T-cell (primary cell): ENCODE results near the gene SON. TPM values are rescaled to one million over a fixed set of nuclear protein-coding genes. Genes with fewer than 3 reads are reported as not detected.

Experiments used
- ATAC-seq, 4 experiments: fragments of 200-7000 bp in 3 of 4; fragments of 150-1000 bp in 1 of 4; cut with Tn5 transposase; replicated peaks in 1 of 4; 1 replicate in 3 of 4; 2 replicates in 1 of 4; pipeline ENCODE4 v1.10.0; 2021; ENCODE audit warnings: moderate library complexity in 3 of 4, mild to moderate bottlenecking in 2 of 4, moderate number of reproducible peaks in 1 of 4
- CTCF ChIA-PET, 2 donors: fragments of 300-600 bp; sonication (Branson Sonifier 250); formaldehyde crosslinking; loops; one replicate each; lab custom pipeline; 2022; ENCODE audit warnings: antibody characterized with exemption in 2 of 2; lab: Charles Lee
- POLR2A ChIA-PET, 2 donors: fragments of 300-600 bp; sonication (Branson Sonifier 250); formaldehyde crosslinking; loops; one replicate each; lab custom pipeline; 2022; ENCODE audit warnings: antibody characterized with exemption in 2 of 2; lab: Charles Lee
- DNase-seq, 35 experiments: peaks; one replicate each; pipeline versions ENCODE4 v3.0.0 to v3.0.0-alpha.2; 2013 to 2023
- H3K27ac ChIP-seq: one replicate; pipeline ENCODE4 v1.5.1; 2013; ENCODE audit warnings: low read length
- H3K27me3 ChIP-seq, 2 experiments: replicated peaks in 1 of 2; 1 replicate in 1 of 2; 2 replicates in 1 of 2; pipeline versions ENCODE4 v1.6.1 to v1.7.0; 2013; ENCODE audit warnings: low read length in 1 of 2, mixed read lengths in 1 of 2; ENCODE audit not compliant: control insufficient read depth in 2 of 2, insufficient read depth in 2 of 2; ENCODE audit errors: extremely low read depth in 1 of 2
- H3K36me3 ChIP-seq, 2 donors: 1 replicate in 1 of 2; 2 replicates in 1 of 2; pipeline versions ENCODE4 v1.6.1 to v1.7.0; 2013; ENCODE audit warnings: low read length in 1 of 2; ENCODE audit not compliant: control insufficient read depth in 2 of 2, insufficient read depth in 1 of 2; ENCODE audit errors: extremely low read depth in 1 of 2
- H3K4me1 ChIP-seq, 2 experiments: 1 replicate in 1 of 2; 2 replicates in 1 of 2; pipeline versions ENCODE4 v1.6.1 to v1.7.0; 2013; ENCODE audit warnings: low read length in 2 of 2, mixed read lengths in 1 of 2; ENCODE audit not compliant: insufficient read depth in 2 of 2, control insufficient read depth in 1 of 2; ENCODE audit errors: extremely low read depth in 1 of 2
- H3K4me3 ChIP-seq, 2 donors: 1 replicate in 1 of 2; 2 replicates in 1 of 2; pipeline versions ENCODE4 v1.5.1 to v1.7.0; 2013; ENCODE audit warnings: mild to moderate bottlenecking in 2 of 2, low read length in 1 of 2, moderate library complexity in 1 of 2; ENCODE audit not compliant: control insufficient read depth in 1 of 2; ENCODE audit errors: extremely low read depth in 1 of 2
- H3K9me3 ChIP-seq: 2 replicates; pipeline ENCODE4 v1.7.0; 2013
- H3K27ac Mint-ChIP-seq, 2 donors: one replicate each; pipeline ENCODE4 v1.8.0; 2020 to 2021; ENCODE audit warnings: mild to moderate bottlenecking in 2 of 2, mixed read lengths in 2 of 2
- H3K27me3 Mint-ChIP-seq, 2 donors: one replicate each; pipeline ENCODE4 v1.8.0; 2021 to 2022; ENCODE audit warnings: mixed read lengths in 2 of 2
- H3K36me3 Mint-ChIP-seq: one replicate; pipeline ENCODE4 v1.8.0; 2021; ENCODE audit warnings: mixed read lengths
- H3K4me1 Mint-ChIP-seq, 3 donors: one replicate each; pipeline ENCODE4 v1.8.0; 2020 to 2022; ENCODE audit warnings: mixed read lengths in 3 of 3, mild to moderate bottlenecking in 1 of 3
- H3K4me3 Mint-ChIP-seq, 3 donors: one replicate each; pipeline ENCODE4 v1.8.0; 2020 to 2022; ENCODE audit warnings: mild to moderate bottlenecking in 3 of 3, mixed read lengths in 3 of 3, moderate library complexity in 3 of 3
- H3K9me3 Mint-ChIP-seq, 3 donors: one replicate each; pipeline ENCODE4 v1.8.0; 2020 to 2022; ENCODE audit warnings: mixed read lengths in 3 of 3
- WGBS: methylation state at CpG from one replicate; pipeline ENCODE4 v1.1.5; 2013; ENCODE audit warnings: missing lambda C conversion rate; ENCODE audit not compliant: insufficient coverage; 5-methylcytosine and 5-hydroxymethylcytosine counted together
- total RNA-seq, 35 experiments: library from RNA in 6 of 35; stranded (reverse) in 6 of 35; fragments of 120-200 nt in 1 of 35; gene quantifications; one replicate each; pipeline versions ENCODE4 v1.2.1 to v1.2.4 and lab custom pipeline; 2013 to 2026

The SON gene
- total RNA-seq, 5 donors from 2014 or later (not counting 1 experiment from before 2014, with no cell fraction given) = 360 to 418 (median 374) TPM

- Histone ChIP-seq H3K36me3 (peaks cover 13 to 66% of the 10 kb centered on the region in 2 donors), H3K27ac (no peak overlapping the region), H3K27me3 (no peaks in the 10 kb centered on the region), H3K9me3 (no peaks in the 10 kb centered on the region), H3K4me1 (no peaks in the 10 kb centered on the region), H3K4me3 (no peak overlapping the region)
- 98% methylated on average over 6 of the region's 8 CpGs for WGBS
- ChIA-PET CTCF (no interaction called here), POLR2A (no interaction called here)
- H3K4me3 Mint-ChIP-seq = no peak overlapping the region
- DNase-seq (no peak), ATAC-seq (no peak)
- H3K4me1 Mint-ChIP-seq = no peaks in the 10 kb centered on the region
- H3K36me3 Mint-ChIP-seq = peaks cover 56% of the 10 kb centered on the region
- peaks cover 0 to 7% (median 0%) of the 10 kb centered on the region in 3 donors for H3K9me3 Mint-ChIP-seq
- H3K27me3 Mint-ChIP-seq = no peaks in the 10 kb centered on the region
- H3K27ac Mint-ChIP-seq = no peak overlapping the region
These were observed 32.0 kb upstream of the SON start for GRCh38 chr21:33510826-33511225.

DNA sequence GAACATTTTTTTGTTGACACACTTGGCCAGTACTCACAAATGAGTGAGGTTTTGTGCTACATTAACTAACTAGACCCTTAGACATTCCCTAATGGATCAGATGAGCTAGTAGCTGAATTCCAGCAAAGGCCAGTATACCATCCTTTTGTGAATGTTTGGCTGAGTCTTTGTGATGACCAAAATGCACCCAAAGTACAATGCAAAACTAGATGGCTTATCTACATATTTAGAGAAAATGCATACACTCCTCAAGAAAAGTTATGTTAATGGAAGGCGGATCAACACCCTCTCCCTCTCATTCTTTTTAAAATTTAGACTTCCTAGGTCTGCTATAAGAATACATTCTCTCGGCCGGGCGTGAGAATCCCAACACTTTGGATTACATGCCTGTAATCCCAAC, 31.2 kb upstream of the SON start:
- no peak for DNase-seq
- Mint-ChIP-seq H3K36me3 (peaks cover 56% of the 10 kb centered on the region), H3K4me3 (no peak overlapping the region), H3K4me1 (no peaks in the 10 kb centered on the region), H3K27ac (no peak overlapping the region), H3K9me3 (peaks cover 0 to 7% (median 0%) of the 10 kb centered on the region in 3 donors), H3K27me3 (no peaks in the 10 kb centered on the region)
- no peaks in the 10 kb centered on the region for H3K4me1 ChIP-seq
- H3K9me3 ChIP-seq = no peaks in the 10 kb centered on the region
- 100% methylated on average over 1 of the region's 4 CpGs for WGBS
- no peaks in the 10 kb centered on the region for H3K27me3 ChIP-seq
- peaks cover 13 to 66% of the 10 kb centered on the region in 2 donors for H3K36me3 ChIP-seq
- ATAC-seq = no peak
- H3K27ac ChIP-seq = no peak overlapping the region
- POLR2A ChIA-PET = interaction anchor here (0.5 to 0.7 kb wide), 2 partner anchors 183 to 200 kb away, joined by 4 to 6 read pairs; no protein-coding TSS in a partner anchor
- CTCF ChIA-PET = no interaction called here
- H3K4me3 ChIP-seq = no peak overlapping the region

GRCh38 chr21:33512481-33512880, 30.4 kb upstream of the SON start:
- H3K9me3 Mint-ChIP-seq = no peaks in the 10 kb centered on the region
- ATAC-seq = no peak
- H3K4me1 ChIP-seq = no peaks in the 10 kb centered on the region
- H3K27me3 ChIP-seq = no peaks in the 10 kb centered on the region
- H3K36me3 ChIP-seq = peaks cover 13 to 72% of the 10 kb centered on the region in 2 donors
- DNase-seq = no peak
- no peaks in the 10 kb centered on the region for H3K9me3 ChIP-seq
- ChIA-PET POLR2A (no interaction called here), CTCF (no interaction called here)
- peaks cover 57% of the 10 kb centered on the region for H3K36me3 Mint-ChIP-seq
- H3K4me3 Mint-ChIP-seq = no peak overlapping the region
- no peak overlapping the region for H3K27ac ChIP-seq
- 100% methylated on average over 1 of the region's 3 CpGs for WGBS
- H3K27ac Mint-ChIP-seq = no peak overlapping the region
- no peaks in the 10 kb centered on the region for H3K27me3 Mint-ChIP-seq
- H3K4me1 Mint-ChIP-seq = no peaks in the 10 kb centered on the region
- no peak overlapping the region for H3K4me3 ChIP-seq

DNA sequence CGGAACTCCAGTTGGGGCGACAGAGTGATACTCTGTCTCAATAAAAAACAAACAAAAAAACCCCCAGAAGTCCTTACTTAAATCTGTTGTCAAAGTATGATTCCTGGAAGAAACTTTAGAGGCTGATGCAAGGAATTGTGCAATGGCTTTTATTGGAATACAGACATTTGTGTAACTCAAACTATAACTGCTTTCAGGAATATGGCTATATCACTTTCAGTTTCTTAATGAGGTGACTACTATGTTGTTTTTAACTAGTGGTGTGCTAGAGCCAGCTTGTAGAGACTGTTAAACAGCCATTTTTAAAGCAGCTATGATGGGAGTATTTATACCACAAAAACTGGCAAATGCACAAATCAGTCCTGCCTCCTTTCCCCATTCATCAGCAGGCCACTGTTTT, 28.6 kb upstream of the SON start:
- Histone ChIP-seq H3K9me3 (no peaks in the 10 kb centered on the region), H3K4me3 (no peak overlapping the region), H3K27me3 (no peaks in the 10 kb centered on the region), H3K36me3 (peaks cover 9 to 76% of the 10 kb centered on the region in 2 donors), H3K27ac (no peak overlapping the region), H3K4me1 (no peaks in the 10 kb centered on the region)
- Mint-ChIP-seq H3K4me3 (no peak overlapping the region), H3K9me3 (no peaks in the 10 kb centered on the region), H3K27me3 (no peaks in the 10 kb centered on the region), H3K36me3 (peaks cover 57% of the 10 kb centered on the region), H3K4me1 (no peaks in the 10 kb centered on the region), H3K27ac (peak overlapping the region in 1 of 2 donors; percentile 11)
- DNase-seq (no peak), ATAC-seq (no peak)
- CTCF ChIA-PET = interaction anchor here (0.5 to 1.3 kb wide), 2 partner anchors 80 to 91 kb away, joined by 4 to 7 read pairs; no protein-coding TSS in a partner anchor
- no CpG with 5 or more reads among the region's 2 CpGs for WGBS
- POLR2A ChIA-PET = no interaction called here

- H3K27ac Mint-ChIP-seq = no peak overlapping the region
- no peaks in the 10 kb centered on the region for H3K9me3 Mint-ChIP-seq
- H3K36me3 ChIP-seq = peaks cover 0 to 56% of the 10 kb centered on the region in 2 donors
- H3K4me1 Mint-ChIP-seq = no peaks in the 10 kb centered on the region
- peaks cover 50% of the 10 kb centered on the region for H3K36me3 Mint-ChIP-seq
- ATAC-seq = no peak
- H3K27me3 Mint-ChIP-seq = no peaks in the 10 kb centered on the region
- H3K9me3 ChIP-seq = no peaks in the 10 kb centered on the region
- H3K4me3 Mint-ChIP-seq = no peak overlapping the region
- H3K27ac ChIP-seq = no peak overlapping the region
- CTCF ChIA-PET = interaction anchor here in 1 of 2 donors (0.7 kb wide), 1 partner anchor 822 kb away, joined by 3 read pairs; no protein-coding TSS in a partner anchor
- DNase-seq = no peak
- no peak overlapping the region for H3K4me3 ChIP-seq
- no peaks in the 10 kb centered on the region for H3K27me3 ChIP-seq
- 83% methylated on average over 2 of the region's 4 CpGs for WGBS
- no peaks in the 10 kb centered on the region for H3K4me1 ChIP-seq
- POLR2A ChIA-PET = interaction anchor here in 1 of 2 donors (0.7 to 1.2 kb wide), 2 partner anchors 8 to 19 kb away, joined by 4 to 5 read pairs; no protein-coding TSS in a partner anchor
These were observed 23.9 kb upstream of the SON start for GRCh38 chr21:33518899-33519298.

GRCh38 chr21:33522297-33522952, 20.4 kb upstream of the SON start:
- Mint-ChIP-seq H3K27ac (no peak overlapping the region), H3K9me3 (no peaks in the 10 kb centered on the region), H3K4me1 (no peaks in the 10 kb centered on the region), H3K36me3 (peaks cover 36% of the 10 kb centered on the region), H3K4me3 (no peak overlapping the region), H3K27me3 (no peaks in the 10 kb centered on the region)
- DNase-seq (no peak), ATAC-seq (no peak)
- Histone ChIP-seq H3K27ac (no peak overlapping the region), H3K4me1 (no peaks in the 10 kb centered on the region), H3K27me3 (no peaks in the 10 kb centered on the region), H3K36me3 (peaks cover 2 to 51% of the 10 kb centered on the region in 2 donors), H3K4me3 (no peak overlapping the region), H3K9me3 (no peaks in the 10 kb centered on the region)
- no CpG with 5 or more reads among the region's 5 CpGs for WGBS
- ChIA-PET POLR2A (no interaction called here), CTCF (no interaction called here)
